Measurements from ENCODE around the gene MYL2.

DNA sequence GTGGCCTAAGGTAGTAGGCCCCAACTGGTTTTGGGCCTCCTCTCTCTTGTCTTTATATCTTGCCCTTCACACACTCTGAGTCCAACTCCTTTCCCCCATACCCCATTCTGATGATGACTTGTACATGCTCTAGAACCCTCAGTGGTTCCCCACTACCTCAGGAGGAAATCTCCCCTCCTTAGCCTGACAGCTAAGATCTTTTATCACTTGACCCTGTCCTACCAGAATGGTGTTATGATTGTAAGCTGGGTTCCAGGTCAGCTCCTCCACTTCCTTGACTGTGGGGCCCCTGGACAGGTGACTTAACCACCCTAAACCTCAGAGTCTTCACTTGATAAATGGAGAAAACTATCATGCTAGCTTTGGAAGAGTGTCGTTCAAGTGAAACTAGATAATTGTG is 9.4 kb upstream of the MYL2 start:
- TF ChIP-seq, protein P1, sequence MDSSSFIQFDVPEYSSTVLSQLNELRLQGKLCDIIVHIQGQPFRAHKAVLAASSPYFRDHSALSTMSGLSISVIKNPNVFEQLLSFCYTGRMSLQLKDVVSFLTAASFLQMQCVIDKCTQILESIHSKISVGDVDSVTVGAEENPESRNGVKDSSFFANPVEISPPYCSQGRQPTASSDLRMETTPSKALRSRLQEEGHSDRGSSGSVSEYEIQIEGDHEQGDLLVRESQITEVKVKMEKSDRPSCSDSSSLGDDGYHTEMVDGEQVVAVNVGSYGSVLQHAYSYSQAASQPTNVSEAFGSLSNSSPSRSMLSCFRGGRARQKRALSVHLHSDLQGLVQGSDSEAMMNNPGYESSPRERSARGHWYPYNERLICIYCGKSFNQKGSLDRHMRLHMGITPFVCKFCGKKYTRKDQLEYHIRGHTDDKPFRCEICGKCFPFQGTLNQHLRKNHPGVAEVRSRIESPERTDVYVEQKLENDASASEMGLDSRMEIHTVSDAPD (CRISPR knock-in tag; IDR thresholded peaks at IDR 0.05), result no peak
- no peak for TF ChIP-seq MTF1 (CRISPR knock-in tag; IDR thresholded peaks at IDR 0.05; ENCODE audit: borderline replicate concordance)
- TF ChIP-seq MCM3 (IDR thresholded peaks at IDR 0.05), result no peak
